SK-N-SH treated with all-trans-retinoic acid at 6 μM for 48 hours (cell line): ENCODE results near the gene CTSF.

Experiments used
- CREB5 ChIP-seq: fragments of 250-450 bp; sonication (Bioruptor Pico); IDR thresholded peaks from 2 replicates; pipeline ENCODE4 v1.5.1; 2020; ENCODE audit warnings: low read depth, mild to moderate bottlenecking, moderate library complexity
- CSDC2 ChIP-seq: fragments of 250-450 bp; sonication (Bioruptor Pico); IDR thresholded peaks from 2 replicates; pipeline ENCODE4 v1.5.0; 2020; ENCODE audit warnings: mild to moderate bottlenecking, moderate library complexity
- ESRRG ChIP-seq: fragments of 250-450 bp; sonication (Bioruptor Pico); IDR thresholded peaks from 2 replicates; pipeline ENCODE4 v1.6.1; 2021; ENCODE audit warnings: mild to moderate bottlenecking
- ISL1 ChIP-seq: fragments of 250-450 bp; sonication (Bioruptor Pico); IDR thresholded peaks from 2 replicates; pipeline ENCODE4 v2.1.2; 2022; ENCODE audit warnings: mild to moderate bottlenecking, moderate library complexity
- SNAI2 ChIP-seq: fragments of 250-450 bp; sonication (Bioruptor Pico); IDR thresholded peaks from 2 replicates; pipeline ENCODE4 v1.5.0; 2020; ENCODE audit warnings: mild to moderate bottlenecking, moderate library complexity
- ZFP3 ChIP-seq: fragments of 250-450 bp; sonication (Bioruptor Pico); IDR thresholded peaks from 2 replicates; pipeline ENCODE4 v1.5.0; 2020; ENCODE audit warnings: mild to moderate bottlenecking, moderate library complexity
- ZNF70 ChIP-seq: fragments of 450-650 bp; formaldehyde crosslinking; IDR thresholded peaks from 2 replicates; pipeline ENCODE4 v1.5.0; 2020; ENCODE audit warnings: mild to moderate bottlenecking, moderate library complexity
- ZNF8 ChIP-seq: fragments of 450-650 bp; formaldehyde crosslinking; IDR thresholded peaks from 2 replicates; pipeline ENCODE4 v1.5.0; 2020; ENCODE audit warnings: mild to moderate bottlenecking, moderate library complexity
- TF ChIP-seq, protein P1 (sequence below): fragments of 250-450 bp; sonication (Bioruptor Pico); IDR thresholded peaks from 2 replicates; pipeline ENCODE4 v1.5.1; 2021; ENCODE audit warnings: mild to moderate bottlenecking, moderate library complexity

DNA sequence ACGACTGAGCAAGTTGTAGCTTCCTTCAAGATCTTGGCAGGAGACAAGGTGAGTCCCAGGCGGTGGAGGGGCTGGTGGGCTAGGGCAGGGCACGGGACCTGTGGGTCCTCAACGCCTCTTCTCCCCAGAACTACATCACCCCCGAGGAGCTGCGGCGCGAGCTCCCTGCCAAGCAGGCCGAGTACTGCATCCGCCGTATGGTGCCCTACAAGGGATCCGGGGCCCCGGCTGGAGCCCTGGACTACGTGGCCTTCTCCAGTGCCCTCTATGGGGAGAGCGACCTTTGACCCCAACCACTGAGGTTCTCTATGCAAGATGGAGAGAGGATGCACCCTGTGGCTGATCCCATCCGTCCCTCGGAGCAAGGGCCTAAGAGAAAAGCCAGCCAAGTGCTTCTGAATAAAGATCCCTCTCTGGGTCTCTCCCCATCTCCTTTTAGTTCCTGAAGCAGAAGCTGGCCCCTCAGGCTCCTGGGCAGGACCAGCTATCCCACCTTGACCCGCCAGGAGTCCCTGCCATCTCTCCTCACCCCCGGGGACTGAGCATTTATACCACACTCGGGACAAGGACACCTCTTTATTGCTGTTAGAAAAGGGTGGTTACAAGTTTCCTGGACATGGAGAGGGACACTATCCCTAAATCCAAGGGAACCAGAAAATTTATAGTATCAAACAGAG, 5.4 kb downstream of the CTSF start:
- TF ChIP-seq SNAI2 = no peak
- no peak for TF ChIP-seq CREB5 (CRISPR knock-in tag)
- no peak for TF ChIP-seq ISL1 (CRISPR knock-in tag)
- no peak for TF ChIP-seq CSDC2
- no peak for TF ChIP-seq ZNF8
- no peak for TF ChIP-seq ZNF70 (CRISPR knock-in tag)
- TF ChIP-seq, protein P1, sequence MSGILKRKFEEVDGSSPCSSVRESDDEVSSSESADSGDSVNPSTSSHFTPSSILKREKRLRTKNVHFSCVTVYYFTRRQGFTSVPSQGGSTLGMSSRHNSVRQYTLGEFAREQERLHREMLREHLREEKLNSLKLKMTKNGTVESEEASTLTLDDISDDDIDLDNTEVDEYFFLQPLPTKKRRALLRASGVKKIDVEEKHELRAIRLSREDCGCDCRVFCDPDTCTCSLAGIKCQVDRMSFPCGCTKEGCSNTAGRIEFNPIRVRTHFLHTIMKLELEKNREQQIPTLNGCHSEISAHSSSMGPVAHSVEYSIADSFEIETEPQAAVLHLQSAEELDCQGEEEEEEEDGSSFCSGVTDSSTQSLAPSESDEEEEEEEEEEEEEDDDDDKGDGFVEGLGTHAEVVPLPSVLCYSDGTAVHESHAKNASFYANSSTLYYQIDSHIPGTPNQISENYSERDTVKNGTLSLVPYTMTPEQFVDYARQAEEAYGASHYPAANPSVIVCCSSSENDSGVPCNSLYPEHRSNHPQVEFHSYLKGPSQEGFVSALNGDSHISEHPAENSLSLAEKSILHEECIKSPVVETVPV (CRISPR knock-in tag) = no peak
- TF ChIP-seq ZFP3 (CRISPR knock-in tag) = no peak
- no peak for TF ChIP-seq ESRRG (CRISPR knock-in tag)
